ENCODE results near the gene EPHB2. TPM values are rescaled to one million over a fixed set of nuclear protein-coding genes. Genes with fewer than 3 reads are reported as not detected.

Gene EPHB2
- total and polyA plus RNA-seq, 2 of the 13 experiments (the other 11 are each of a cell fraction or from before 2014, with no cell fraction given): 0.03 to 0.11 TPM

GRCh38 chr1:22963044-22963677 lies 252.5 kb downstream of the EPHB2 start (continued):
- no peak for TF ChIP-seq PRDM4 (CRISPR knock-in tag; IDR thresholded peaks at IDR 0.05; ENCODE audit: borderline replicate concordance)
- TF ChIP-seq BCL6 (CRISPR knock-in tag; IDR thresholded peaks at IDR 0.05): peak; percentile 15; the same call in 1 of the 2 replicates
- TF ChIP-seq SETDB1 (CRISPR knock-in tag; IDR thresholded peaks at IDR 0.05; ENCODE audit: borderline replicate concordance): no peak
- peak; percentile 82 for TF ChIP-seq ZNF891 (CRISPR knock-in tag; IDR thresholded peaks at IDR 0.05)
- TF ChIP-seq ZNF382 (CRISPR knock-in tag; IDR thresholded peaks at IDR 0.05; ENCODE audit: borderline replicate concordance): no peak
- 0 out of 2 replicates have a peak, but pooled peaks have one; percentile 26 for TF ChIP-seq IKZF5 (CRISPR knock-in tag; IDR thresholded peaks at IDR 0.05)
- no peak for TF ChIP-seq ZNF329 (CRISPR knock-in tag; IDR thresholded peaks at IDR 0.05; ENCODE audit: low read depth)
- TF ChIP-seq MEIS2 (CRISPR knock-in tag; IDR thresholded peaks at IDR 0.05): no peak
- no peak for TF ChIP-seq RFXANK (CRISPR knock-in tag; IDR thresholded peaks at IDR 0.05)
- no peak for TF ChIP-seq ZNF180 (CRISPR knock-in tag; IDR thresholded peaks at IDR 0.05; ENCODE audit: borderline replicate concordance, low read depth)
- no peak for TF ChIP-seq CCDC6 (CRISPR knock-in tag; IDR thresholded peaks at IDR 0.05)
- no peak for TF ChIP-seq FLYWCH1 (CRISPR knock-in tag; IDR thresholded peaks at IDR 0.05)
- TF ChIP-seq RBM39 (IDR thresholded peaks at IDR 0.05; ENCODE audit: low read depth, low read length, poor library complexity, severe bottlenecking): no peak
- TF ChIP-seq UBTF (CRISPR knock-in tag; IDR thresholded peaks at IDR 0.05): peak; percentile 86
- TF ChIP-seq RERE (CRISPR knock-in tag; IDR thresholded peaks at IDR 0.05; ENCODE audit: low read depth): no peak
- peak; percentile 32; the same call in 1 of the 2 replicates for TF ChIP-seq MLX (CRISPR knock-in tag; IDR thresholded peaks at IDR 0.05)
- no peak for TF ChIP-seq MBNL3 (CRISPR knock-in tag; conservative IDR thresholded peaks at IDR 0.05)

Measured in HepG2 (cell line).